Measurements from ENCODE around the gene DNAJC30. TPM values are rescaled to one million over a fixed set of nuclear protein-coding genes. Genes with fewer than 3 reads are reported as not detected.

The DNAJC30 gene
- total RNA-seq, 1 experiment from 2014 or later, result 6.8 TPM

- no peak for TF ChIP-seq FOXP1 (CRISPR knock-in tag; IDR thresholded peaks at IDR 0.05; ENCODE audit: borderline replicate concordance)
- TF ChIP-seq, protein P1, sequence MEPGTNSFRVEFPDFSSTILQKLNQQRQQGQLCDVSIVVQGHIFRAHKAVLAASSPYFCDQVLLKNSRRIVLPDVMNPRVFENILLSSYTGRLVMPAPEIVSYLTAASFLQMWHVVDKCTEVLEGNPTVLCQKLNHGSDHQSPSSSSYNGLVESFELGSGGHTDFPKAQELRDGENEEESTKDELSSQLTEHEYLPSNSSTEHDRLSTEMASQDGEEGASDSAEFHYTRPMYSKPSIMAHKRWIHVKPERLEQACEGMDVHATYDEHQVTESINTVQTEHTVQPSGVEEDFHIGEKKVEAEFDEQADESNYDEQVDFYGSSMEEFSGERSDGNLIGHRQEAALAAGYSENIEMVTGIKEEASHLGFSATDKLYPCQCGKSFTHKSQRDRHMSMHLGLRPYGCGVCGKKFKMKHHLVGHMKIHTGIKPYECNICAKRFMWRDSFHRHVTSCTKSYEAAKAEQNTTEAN (CRISPR knock-in tag; IDR thresholded peaks at IDR 0.05), result no peak
- TF ChIP-seq JUN (CRISPR knock-in tag; IDR thresholded peaks at IDR 0.05), result no peak
- TF ChIP-seq, protein P2, sequence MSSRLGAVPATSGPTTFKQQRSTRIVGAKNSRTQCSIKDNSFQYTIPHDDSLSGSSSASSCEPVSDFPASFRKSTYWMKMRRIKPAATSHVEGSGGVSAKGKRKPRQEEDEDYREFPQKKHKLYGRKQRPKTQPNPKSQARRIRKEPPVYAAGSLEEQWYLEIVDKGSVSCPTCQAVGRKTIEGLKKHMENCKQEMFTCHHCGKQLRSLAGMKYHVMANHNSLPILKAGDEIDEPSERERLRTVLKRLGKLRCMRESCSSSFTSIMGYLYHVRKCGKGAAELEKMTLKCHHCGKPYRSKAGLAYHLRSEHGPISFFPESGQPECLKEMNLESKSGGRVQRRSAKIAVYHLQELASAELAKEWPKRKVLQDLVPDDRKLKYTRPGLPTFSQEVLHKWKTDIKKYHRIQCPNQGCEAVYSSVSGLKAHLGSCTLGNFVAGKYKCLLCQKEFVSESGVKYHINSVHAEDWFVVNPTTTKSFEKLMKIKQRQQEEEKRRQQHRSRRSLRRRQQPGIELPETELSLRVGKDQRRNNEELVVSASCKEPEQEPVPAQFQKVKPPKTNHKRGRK (CRISPR knock-in tag; IDR thresholded peaks at IDR 0.05; ENCODE audit: borderline replicate concordance), result no peak
- TF ChIP-seq CREM (CRISPR knock-in tag; IDR thresholded peaks at IDR 0.05), result no peak
- TF ChIP-seq ZNF416 (CRISPR knock-in tag; IDR thresholded peaks at IDR 0.05), result no peak
- TF ChIP-seq OVOL2 (CRISPR knock-in tag; IDR thresholded peaks at IDR 0.05; ENCODE audit: borderline replicate concordance), result no peak
- TF ChIP-seq, protein P3, sequence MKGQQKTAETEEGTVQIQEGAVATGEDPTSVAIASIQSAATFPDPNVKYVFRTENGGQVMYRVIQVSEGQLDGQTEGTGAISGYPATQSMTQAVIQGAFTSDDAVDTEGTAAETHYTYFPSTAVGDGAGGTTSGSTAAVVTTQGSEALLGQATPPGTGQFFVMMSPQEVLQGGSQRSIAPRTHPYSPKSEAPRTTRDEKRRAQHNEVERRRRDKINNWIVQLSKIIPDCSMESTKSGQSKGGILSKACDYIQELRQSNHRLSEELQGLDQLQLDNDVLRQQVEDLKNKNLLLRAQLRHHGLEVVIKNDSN (CRISPR knock-in tag; IDR thresholded peaks at IDR 0.05), result no peak
- no peak for TF ChIP-seq KAT7 (CRISPR knock-in tag; IDR thresholded peaks at IDR 0.05; ENCODE audit: borderline replicate concordance)
These were observed 5.0 kb upstream of the DNAJC30 start (continued) for GRCh38 chr7:73688288-73688687.

DNA sequence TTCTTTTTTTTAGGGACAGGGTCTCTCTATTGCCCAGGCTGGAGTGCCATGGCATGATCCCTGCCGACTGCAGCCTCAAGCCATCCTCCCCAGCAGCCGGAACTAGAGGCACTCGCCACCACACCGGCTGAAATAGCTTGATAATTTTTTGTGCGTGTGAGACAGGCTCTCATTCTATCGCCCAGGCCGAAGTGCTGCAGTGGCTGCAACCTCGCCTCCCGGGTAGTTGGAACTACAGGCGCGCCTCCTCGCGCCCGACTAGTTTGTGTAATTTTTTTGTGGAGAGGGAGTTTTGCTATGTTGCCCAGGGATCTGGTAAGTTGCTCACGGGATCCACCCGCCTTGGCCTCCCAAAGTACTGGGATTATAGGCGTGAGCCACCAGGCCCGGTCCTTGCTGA, 2.1 kb upstream of the DNAJC30 start:
- POLR2A ChIA-PET, result interaction anchor here (1.0 kb wide), 1 partner anchor 8 kb away, joined by 3 read pairs; no protein-coding TSS in a partner anchor
- Mint-ChIP-seq H3K4me3 (peak overlapping the region; percentile 95), H3K36me3 (peaks cover 32% of the 10 kb centered on the region), H3K27ac (0 out of 2 replicates have a peak overlapping the region, but pooled peaks have one; percentile 63), H3K4me1 (peaks cover 19% of the 10 kb centered on the region), H3K27me3 (ENCODE audit: low read depth) (no peaks in the 10 kb centered on the region), H3K9me3 (no peaks in the 10 kb centered on the region)
- CTCF ChIA-PET, result interaction anchor here (1.0 to 3.6 kb wide), 3 partner anchors 15 to 78 kb away, joined by 4 to 18 read pairs (median 5); no protein-coding TSS in a partner anchor
- ATAC-seq (no peak), DNase-seq (ENCODE audit: low spot score) (no peak)
- TF ChIP-seq, protein P4, sequence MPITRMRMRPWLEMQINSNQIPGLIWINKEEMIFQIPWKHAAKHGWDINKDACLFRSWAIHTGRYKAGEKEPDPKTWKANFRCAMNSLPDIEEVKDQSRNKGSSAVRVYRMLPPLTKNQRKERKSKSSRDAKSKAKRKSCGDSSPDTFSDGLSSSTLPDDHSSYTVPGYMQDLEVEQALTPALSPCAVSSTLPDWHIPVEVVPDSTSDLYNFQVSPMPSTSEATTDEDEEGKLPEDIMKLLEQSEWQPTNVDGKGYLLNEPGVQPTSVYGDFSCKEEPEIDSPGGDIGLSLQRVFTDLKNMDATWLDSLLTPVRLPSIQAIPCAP (CRISPR knock-in tag; IDR thresholded peaks at IDR 0.05), result no peak

GRCh38 chr7:73683788-73684693, 788 bp upstream of the DNAJC30 start:
- no peak for ATAC-seq
- Mint-ChIP-seq H3K27ac (peak overlapping the region; percentile 94), H3K9me3 (no peaks in the 10 kb centered on the region), H3K4me3 (peak overlapping the region; percentile 95), H3K36me3 (peaks cover 24% of the 10 kb centered on the region), H3K4me1 (peaks cover 19% of the 10 kb centered on the region), H3K27me3 (ENCODE audit: low read depth) (no peaks in the 10 kb centered on the region)
- ChIA-PET POLR2A (interaction anchor here (0.6 to 1.3 kb wide), 3 partner anchors 10 to 20 kb away, joined by 3 to 8 read pairs (median 4); no protein-coding TSS in a partner anchor), CTCF (interaction anchor here (0.6 to 3.6 kb wide), 8 partner anchors 16 to 430 kb away, joined by 3 to 18 read pairs (median 4); no protein-coding TSS in a partner anchor)
- TF ChIP-seq TEAD4 (CRISPR knock-in tag; IDR thresholded peaks at IDR 0.05), result no peak
- no peak for TF ChIP-seq ZNF423 (CRISPR knock-in tag; IDR thresholded peaks at IDR 0.05)
- no peak for TF ChIP-seq SOX15 (CRISPR knock-in tag; IDR thresholded peaks at IDR 0.05)
- TF ChIP-seq, protein P5, sequence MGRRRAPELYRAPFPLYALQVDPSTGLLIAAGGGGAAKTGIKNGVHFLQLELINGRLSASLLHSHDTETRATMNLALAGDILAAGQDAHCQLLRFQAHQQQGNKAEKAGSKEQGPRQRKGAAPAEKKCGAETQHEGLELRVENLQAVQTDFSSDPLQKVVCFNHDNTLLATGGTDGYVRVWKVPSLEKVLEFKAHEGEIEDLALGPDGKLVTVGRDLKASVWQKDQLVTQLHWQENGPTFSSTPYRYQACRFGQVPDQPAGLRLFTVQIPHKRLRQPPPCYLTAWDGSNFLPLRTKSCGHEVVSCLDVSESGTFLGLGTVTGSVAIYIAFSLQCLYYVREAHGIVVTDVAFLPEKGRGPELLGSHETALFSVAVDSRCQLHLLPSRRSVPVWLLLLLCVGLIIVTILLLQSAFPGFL (CRISPR knock-in tag; IDR thresholded peaks at IDR 0.05; ENCODE audit: borderline replicate concordance), result no peak
- TF ChIP-seq, protein P6, sequence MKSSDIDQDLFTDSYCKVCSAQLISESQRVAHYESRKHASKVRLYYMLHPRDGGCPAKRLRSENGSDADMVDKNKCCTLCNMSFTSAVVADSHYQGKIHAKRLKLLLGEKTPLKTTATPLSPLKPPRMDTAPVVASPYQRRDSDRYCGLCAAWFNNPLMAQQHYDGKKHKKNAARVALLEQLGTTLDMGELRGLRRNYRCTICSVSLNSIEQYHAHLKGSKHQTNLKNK (CRISPR knock-in tag; IDR thresholded peaks at IDR 0.05), result no peak
- TF ChIP-seq SMAD3 (CRISPR knock-in tag; IDR thresholded peaks at IDR 0.05; ENCODE audit: borderline replicate concordance), result no peak
- TF ChIP-seq CREB1 (CRISPR knock-in tag; IDR thresholded peaks at IDR 0.05), result no peak
- DNase-seq (ENCODE audit: low spot score), result no peak
